Fibroblast of the conjunctiva (primary cell): ENCODE results near the gene AFF2.

ENCODE experiments used
- DNase-seq: peaks from one replicate; pipeline ENCODE4 v3.0.0-alpha.2; 2010; ENCODE audit warnings: low read depth

AFF2 gene

GRCh38 chrX:149010013-149010852 is 509.8 kb downstream of the AFF2 start:
- no peak for DNase-seq

GRCh38 chrX:149010853-149011224 is 510.4 kb downstream of the AFF2 start:
- no peak for DNase-seq

GRCh38 chrX:149013081-149013480 is 512.7 kb downstream of the AFF2 start:
- DNase-seq, result no peak

GRCh38 chrX:149021159-149021558 is 520.7 kb downstream of the AFF2 start:
- DNase-seq, result no peak

- DNase-seq, result no peak
Observed at GRCh38 chrX:149022485-149022884, 522.1 kb downstream of the AFF2 start.

GRCh38 chrX:149032449-149032848 is 532.0 kb downstream of the AFF2 start:
- DNase-seq, result no peak

- no peak for DNase-seq
Observed at GRCh38 chrX:149036086-149036485, 535.7 kb downstream of the AFF2 start.

GRCh38 chrX:149037281-149037870 is 537.0 kb downstream of the AFF2 start:
- no peak for DNase-seq

GRCh38 chrX:149039057-149039456 is 538.6 kb downstream of the AFF2 start:
- no peak for DNase-seq

GRCh38 chrX:149040873-149041535 is 540.6 kb downstream of the AFF2 start:
- no peak for DNase-seq

- DNase-seq, result no peak
Observed at GRCh38 chrX:149043401-149043800, 543.0 kb downstream of the AFF2 start.

- DNase-seq, result no peak
Observed at GRCh38 chrX:149044471-149044870, 544.1 kb downstream of the AFF2 start.

- DNase-seq, result no peak
Observed at GRCh38 chrX:149045645-149046210, 545.3 kb downstream of the AFF2 start.
